HK-2 (cell line): ENCODE measurements around the gene H2BK1.

Source experiments
- DNase-seq: peaks from one replicate; pipeline ENCODE4 v3.0.0-alpha.2; 2018; ENCODE audit not compliant: unreplicated experiment

H2BK1 gene

DNA sequence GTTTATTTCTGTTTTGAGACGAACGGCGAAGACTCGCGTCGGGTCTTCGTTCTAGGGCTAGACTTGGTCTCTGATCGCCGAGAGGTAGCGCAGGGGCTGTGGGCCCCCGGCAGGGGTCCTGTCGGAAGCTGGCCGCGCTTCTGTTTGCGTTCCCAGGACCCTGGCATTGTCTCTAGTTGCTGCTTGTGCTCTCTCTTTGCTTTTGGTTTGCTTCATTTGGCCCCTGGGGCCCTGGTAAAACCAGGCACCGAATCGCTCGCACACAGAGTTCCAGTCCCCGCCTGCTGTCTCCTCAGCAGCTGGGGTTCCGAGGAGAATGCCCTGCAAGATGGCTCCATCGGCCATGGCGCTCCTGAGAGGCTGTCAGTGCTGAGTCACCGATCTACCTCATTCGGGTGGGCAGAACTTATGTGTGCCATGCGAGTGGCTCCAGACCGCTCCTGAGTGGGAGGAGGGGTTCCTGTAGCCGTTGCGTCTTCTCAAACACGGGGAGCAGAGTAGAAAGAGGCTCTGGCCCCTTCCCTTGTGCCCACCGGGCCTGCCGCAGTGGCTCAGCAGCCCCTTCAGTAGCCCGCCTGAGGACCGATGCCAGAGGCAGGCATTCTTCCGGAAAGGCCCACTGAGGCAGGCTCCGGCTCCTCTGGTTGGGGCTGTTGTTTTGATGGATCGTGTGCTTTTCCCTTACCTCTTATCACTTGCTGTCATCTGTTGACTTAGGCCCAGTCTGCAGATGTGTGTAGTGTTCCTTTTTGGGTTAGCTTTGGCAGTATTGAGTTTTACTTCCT, 22.8 kb upstream of the H2BK1 start:
- DNase-seq, result peak; percentile 77

DNA sequence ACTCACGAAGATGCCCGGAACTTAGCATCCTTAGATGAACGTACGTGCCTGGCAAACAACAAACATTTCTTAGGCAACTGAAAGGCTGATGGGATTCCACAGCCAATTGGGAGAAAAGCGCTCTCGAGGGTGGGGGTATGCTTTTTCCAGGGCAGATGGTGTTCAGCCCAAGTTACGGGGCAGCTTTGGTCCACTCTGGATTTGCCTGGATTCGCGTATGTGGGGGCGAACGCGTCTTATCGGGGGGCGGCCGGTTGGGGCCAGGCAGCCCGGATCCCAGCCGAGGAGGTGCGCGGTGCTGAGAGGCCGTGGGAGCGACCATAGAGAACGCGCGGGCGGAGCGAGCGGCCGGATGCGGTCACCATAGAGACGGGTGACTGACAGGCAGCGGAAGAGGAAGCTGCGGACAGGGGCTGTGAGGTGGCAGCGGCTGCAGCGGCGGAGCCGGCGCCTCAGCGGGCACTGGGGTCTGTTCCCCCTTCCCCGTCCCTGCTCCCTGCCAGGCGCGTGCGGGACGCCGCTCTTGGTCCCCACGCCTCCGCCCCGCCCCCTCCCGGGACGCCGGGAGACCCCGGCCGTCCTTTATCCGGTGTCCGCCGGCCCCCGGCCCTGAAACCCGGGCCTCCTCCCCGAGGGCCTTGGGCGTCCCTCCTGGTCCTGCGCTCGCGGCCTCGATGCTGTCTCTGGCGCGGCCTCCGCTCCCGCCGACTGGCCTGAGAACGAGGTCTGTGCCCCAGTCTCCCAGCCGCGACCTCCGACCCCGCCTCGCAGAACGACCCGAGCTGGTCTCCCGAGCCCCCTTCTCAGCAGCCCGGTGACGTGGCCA, 22.0 kb upstream of the H2BK1 start, which contains the start of gene CHPF2:
Gene CHPF2 (plus strand): TSS at position 393 of the 826 bp plus-strand sequence. CDS start 1,529 bp downstream, outside the sequence.
- DNase-seq, result peak; percentile 89

DNA sequence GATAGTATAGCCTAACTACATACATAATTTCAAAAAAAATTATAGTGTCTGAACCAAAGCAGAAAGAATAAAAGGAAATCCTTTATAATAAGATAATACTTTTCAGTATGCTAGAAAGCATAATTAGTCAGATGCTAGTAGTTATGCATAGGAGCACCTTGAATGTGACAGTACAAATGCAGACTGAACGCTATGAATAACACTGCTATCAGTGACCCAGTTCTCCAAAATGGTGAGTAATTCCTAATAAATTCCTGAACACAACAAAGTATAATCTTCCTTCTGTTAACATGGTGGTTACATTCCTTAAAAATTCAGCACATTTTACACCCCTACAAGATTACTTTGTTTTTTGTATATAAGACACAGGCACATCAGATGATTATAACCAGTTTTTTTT, 20.8 kb upstream of the H2BK1 start:
- DNase-seq, result no peak

DNA sequence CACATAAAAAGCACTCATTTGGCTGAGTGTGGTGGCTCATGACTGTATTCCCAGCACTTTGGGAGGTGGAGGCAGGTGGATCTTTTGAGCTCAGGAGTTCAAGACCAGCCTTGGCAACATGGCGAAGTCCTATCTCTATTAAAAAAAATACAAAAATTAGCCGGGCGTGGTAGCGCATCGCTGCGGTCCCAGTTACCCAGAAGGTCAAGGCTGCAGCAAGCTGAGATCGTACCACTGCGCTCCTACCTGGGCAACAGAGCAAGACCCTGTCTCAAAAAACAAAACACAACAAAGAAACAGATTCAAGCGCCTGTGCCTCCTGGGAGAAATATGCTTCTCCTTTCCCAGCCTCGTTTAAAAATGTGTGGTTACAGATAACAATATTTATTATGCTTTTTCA, 19.0 kb upstream of the H2BK1 start:
- no peak for DNase-seq

DNA sequence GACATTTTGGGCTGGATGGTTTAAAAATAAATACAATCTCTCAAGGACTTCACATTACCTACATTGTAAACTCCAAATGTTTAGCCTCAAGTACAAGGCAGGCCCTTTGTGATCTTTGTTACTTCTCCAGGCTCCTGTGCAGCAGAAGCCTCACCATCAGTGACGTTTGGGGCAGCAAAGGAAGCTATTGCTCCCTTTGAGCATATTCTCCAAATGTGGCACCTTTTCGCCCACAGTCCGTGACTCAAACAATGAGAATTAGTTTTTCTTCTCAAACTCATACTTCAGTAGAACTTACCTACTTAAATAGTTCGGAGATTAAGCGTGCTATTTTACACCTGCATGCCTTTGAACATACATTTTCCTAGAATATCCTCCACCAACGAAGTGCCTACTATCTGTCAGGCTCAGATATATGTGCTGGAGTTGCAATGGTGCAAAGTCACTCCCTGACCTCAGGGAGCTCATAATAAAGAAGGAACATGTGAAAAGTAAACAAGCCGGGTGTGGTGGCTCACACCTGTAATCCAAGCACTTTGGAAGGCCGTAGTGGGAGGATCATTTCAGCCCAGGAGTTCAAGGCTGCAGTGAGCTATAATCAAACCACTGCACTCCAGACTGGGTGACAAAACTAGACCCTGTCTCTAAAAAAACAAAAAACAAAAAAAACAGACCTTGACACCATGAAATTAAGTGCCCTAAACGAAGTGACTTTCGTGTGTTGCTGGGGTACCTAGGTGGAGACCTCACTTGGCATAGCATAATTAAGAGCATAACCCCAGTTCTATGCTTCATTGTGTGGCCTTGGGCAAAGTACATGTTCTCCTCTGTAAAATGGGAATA, 18.0 kb upstream of the H2BK1 start:
- DNase-seq, result no peak

DNA sequence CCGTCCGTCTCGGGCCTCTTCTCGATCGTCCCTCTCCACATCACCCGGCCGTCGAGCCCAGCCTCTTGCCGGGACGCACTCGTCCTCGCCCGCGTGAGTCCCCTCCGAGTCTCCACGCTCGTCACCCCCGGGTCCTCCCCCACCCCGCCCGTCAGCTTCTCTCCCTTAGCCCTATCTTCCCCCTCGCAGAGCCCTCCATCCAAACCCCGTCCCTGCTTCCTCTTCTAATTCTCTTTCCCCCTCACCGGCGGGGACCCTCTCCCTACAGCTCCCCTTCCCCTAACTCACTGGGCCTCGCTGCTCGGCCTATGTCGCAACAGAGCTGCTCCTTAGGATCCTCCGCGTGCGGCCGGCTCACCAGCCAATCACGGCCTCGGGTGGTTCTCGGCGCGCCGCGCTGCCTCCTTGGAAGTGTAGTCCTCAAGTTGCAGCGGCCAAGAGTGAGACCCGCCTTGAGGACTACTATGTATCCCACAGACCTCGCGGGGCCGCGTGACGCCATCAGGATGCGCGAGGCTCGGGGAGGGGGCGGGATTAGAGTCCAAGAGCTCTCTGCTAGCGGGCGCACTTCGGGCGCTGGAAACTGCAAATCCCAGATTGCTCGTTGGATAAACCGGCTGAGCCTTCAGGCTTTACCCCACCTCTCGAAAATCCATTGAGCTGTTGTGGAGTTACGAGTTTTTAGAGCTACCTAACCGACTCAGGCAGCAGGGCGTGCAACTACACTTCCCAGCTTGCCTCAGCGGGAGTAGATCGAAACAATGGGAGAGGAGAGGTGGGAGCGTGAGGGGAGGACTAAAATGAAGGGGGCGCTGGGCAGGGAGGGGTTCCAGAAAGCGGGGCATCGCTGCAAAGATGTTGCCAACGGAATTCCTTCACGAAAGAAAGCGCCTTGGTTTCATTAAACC, 16.8 kb upstream of the H2BK1 start, which contains the start of gene ABCF2:
Gene ABCF2 (minus strand): TSS at position 331 of the 908 bp plus-strand sequence. CDS start 747 bp downstream, outside the sequence.
- DNase-seq, result peak; percentile 99

DNA sequence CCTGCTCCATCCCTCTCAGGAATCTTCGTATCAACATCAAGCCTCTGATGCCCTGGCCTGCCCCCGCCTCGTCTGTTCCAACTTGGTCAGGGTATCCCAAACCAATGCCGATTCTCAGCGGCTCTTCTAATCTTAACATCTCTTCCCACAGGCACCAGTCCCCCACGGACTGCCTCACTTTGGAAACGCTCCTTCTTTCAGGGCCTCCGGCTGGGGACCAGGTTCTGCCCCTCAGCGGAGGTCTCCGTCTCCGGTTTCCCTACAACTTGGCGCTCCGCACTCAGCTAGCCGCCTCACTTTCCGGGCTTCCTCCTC, 16.2 kb upstream of the H2BK1 start:
- DNase-seq, result no peak

DNA sequence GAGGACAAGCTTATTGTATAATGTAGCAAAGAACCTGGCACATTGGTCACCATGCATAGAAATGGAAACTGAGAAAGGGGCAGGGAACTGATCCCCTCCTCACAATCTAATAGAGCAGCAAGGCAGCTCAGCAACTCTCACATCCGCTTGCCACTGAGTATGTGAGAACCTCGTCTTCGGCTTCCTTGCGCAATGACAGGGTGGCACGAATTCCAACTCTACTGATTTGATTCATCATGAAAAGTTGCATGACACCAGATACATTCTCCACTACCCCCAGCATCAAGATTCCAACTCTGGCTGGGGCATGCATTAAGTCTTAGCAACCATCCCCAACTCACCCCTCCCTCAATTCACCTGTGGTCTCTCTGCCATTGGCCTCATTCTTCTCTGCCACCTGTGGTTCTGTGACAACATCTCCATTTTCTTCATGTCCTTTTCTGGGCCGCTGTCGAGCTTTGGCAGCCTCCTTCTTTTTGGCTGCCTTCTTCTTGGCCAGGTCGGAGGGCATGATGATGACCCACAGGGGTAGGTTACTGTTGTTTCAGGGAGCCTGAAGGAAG, 15.7 kb upstream of the H2BK1 start:
- DNase-seq, result no peak

DNA sequence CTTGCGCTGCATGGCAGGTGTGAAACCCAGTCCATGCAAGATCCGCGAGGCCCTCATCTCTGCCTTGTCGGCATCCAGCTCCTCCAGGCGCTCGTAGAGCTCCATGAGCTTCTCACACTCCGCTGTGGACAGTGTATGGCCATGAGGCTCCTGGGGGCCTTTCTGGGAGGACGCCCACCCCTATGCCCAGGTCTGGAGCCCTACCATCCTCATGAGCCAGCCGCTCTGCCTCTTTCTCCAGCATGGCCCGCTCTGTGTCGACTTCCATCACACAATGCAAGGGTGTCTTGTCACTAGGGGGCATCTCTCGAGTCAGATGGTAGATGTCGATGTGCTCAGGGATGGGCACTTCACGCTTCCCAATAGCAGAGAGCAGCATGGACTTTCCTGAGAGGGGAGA, 13.4 kb upstream of the H2BK1 start:
- DNase-seq, result no peak

DNA sequence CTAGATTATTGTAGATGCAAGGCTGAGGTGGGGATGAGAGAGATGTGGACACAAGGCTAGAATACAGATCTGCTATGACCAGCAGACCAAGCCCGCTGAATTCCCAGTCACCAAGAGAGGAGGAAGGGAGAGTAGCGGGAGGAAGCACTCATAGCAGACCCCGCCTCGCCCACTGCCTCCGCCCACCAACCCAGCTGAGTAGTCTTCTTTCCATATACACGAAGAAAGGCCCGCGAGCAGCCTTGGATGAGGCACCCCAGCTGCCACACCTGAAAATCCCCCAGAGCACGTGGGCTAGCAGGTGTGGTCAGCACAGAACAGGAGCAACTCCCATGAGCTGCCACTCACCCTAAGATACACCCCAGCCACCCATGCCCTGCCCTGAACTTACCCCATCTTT, 7.9 kb upstream of the H2BK1 start:
- DNase-seq, result no peak

DNA sequence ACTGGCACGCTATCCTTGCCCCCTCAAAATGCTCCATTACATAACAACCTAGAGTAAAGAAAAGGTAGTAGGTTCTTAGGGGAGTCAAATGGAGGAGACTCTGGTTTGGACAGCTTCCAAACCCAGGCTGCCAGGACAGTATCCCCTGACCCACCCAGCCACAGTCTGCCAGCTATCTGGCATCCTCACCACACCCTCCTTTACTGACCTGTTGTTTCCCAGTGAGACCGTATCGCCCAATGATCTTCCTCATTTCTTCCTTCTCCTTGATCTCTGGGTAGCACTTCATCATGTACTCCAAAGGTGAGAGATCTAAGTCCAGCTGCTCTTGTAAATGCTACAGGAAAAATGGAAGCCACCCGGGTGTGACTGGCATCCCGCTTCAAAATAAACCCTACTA, 5.1 kb upstream of the H2BK1 start:
- DNase-seq, result no peak

DNA sequence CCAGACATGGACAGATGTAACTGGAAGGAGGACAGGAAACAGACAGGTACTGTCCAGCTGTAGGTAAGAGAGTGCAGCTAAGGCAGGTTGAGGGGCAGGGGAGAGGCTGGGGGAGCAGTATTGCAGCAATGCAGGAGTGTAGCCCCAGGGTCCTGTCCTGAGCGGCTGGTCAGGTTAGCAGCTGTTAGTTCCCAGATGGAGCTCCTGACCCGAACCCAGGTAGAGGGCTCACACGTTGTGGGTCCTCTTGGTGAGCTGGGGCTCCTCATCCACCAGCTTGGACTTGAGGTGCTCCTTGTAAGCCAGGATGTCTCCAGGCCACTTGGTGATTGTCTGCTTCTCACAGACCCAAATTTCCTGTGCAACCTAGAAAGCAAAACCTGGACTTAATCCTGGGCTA, 3.5 kb upstream of the H2BK1 start:
- DNase-seq, result no peak

DNA sequence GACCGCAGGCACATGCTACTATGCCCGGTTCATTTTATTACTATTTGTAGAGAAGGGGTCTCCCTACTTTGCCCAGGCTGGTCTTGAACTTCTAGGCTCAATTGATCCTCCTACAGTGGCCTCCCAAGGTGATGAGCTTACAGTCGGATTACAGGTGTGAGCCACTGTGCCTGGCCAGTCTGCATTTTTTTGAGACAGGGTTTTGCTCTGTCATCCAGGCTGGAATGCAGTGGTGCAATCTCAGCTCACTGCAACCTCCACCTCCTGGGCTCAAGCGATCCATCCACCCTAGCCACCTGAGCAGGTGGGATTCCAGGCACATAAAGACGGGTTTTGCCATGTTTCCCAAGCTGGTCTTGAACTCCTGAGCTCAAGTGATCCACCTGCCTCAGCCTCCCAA, 2.3 kb upstream of the H2BK1 start:
- DNase-seq, result no peak

DNA sequence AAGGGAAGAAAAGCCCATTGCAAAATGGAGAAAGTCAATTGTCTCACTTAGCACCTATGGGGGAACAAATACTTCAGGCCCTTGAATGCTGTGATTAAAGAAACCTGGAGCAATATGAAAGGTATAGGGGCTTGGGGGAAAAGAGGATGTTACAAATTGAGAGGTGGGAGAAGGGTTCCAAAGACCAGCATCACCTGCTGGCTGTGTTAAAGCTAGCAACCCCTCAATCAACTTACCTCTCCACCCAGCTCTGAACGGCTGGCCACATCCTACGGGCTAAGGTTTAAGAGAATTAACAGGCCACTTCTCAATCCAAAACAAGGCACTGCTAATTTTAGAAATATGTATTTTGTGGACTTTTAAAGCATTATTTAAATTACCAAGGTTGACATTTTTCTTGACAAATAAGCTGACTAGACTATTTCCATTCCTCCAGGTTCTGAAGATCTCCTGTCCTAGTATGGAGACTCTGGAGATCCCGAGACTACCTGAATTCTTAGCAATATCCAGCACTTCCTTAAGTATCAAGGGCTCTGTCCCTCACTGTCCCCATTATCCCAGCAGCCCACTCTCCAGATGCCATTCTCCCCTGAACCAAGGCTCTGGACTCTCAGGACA, 976 bp upstream of the H2BK1 start:
- DNase-seq, result no peak

DNA sequence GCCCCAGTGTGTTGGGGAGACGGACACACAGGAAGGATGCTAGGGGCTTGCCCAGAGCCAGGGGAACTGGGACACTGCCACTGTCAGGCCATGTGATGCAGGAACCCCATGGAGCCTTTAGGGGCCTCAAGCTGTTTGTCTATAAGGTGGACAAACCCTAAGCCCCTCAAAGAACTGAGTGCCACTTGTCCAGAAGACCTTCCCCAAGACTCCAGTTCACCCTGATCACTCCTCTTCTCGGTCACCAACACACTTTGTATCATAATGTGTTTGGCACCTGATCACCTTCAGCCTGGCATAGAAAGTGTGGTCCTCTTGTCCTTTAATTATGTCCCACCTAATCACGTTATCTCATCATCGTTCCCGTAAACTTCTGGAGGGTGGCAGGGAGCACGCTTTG, 700 bp downstream of the H2BK1 start:
- DNase-seq, result no peak

DNA sequence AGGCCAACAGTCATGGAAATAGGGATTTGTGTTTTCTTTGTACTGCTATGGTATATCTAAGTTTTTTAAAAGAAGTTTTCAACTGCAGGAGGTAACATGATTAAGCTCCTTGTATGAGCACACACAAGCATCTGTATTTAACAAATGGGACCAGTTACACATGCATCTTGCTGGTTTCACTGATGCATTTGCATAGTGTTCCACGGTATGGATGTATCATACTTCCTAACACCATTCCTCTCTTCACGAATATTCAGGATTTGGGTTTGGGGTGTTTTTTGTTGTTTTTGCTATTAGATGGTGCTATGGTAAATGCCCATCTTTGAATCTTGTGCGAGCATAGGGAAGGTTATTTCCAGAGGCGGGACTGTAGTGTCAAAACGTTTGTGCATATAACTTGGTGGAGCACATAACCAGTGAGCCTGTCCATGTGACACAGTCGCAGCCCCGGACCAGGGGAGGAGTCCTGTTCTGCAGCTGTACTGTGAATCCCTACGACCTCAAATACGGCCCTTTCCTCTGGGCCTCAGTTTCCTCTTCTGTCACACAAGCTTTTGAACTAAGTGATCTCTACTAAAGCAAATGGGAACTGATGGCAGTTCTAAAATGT, 1.9 kb downstream of the H2BK1 start:
- no peak for DNase-seq

DNA sequence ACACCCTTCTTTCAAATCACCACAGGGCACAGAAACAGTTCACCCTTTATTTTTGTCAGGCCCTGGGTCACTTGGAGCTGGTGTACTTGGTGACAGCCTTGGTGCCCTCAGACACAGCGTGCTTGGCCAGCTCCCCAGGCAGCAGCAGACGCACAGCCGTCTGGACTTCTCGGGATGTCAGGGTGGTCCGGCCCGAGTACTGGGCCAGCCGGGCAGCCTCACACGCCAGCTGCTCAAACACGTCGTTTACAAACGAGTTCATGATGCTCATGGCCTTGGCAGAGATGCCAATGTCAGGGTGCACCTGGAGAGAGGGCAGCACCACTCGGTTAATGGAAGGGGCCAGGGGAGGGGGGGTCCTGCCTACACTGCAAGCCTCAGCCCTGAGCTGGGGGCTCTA, 2.5 kb downstream of the H2BK1 start:
- no peak for DNase-seq

DNA sequence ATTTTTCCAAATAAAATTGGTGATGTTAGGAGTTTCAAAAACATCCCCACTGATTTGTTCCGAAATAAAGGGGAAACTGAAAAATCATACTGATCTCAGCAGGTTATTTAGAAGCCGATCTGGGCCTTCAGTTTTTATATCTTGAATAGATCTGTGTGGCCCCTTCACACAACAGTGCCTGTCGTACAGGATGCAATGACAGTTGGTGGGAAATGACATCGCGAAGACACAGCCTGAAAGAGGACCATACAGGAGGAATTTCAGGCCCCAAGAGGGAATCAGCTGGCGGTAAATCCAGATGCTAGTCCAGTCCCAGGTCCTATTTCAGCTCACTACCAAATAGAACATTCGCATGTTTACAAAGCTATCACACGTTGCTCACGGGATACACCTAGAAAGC, 3.0 kb downstream of the H2BK1 start:
- no peak for DNase-seq

DNA sequence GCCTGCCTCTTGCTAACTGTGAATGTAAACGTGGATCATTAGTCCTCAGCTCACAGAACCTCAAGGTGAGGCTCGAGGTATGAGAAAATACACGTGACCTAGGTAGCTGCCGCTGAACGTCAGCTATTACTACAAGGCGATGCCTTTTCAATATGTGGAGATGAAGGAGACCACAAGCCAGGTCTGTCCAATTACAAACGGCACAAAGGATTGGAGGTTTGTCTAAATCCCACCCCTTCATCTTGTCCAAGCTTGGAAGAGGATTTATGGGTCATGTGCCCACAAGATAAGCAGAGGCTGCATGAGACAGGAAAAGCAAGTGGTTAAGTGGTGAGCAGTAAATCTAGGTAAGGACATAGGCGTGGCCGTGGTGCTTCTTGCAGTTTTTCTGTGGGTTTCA, 3.4 kb downstream of the H2BK1 start:
- no peak for DNase-seq

DNA sequence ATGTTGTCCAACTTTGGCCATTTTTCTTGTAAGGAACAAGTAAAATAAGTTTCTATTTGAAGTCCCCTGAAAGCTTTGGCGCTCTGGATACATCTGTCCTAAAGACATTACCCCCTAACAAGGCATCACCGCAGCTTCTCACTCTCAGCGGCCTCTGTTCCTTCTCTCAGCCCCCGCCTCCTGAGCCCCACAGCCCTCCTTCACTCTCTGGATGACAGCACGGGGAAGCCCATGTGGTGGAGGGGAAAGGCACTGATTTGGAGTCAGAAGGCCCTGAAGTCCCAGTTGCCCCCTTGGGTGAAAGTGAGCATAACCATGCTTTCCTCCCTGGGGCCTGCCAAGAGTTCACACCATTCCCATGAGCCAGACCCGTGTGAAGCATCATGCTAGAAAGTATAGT, 4.6 kb downstream of the H2BK1 start:
- no peak for DNase-seq
